Heart right ventricle (tissue), 16 donors: ENCODE measurements around the gene LBHD2. TPM values are rescaled to one million over a fixed set of nuclear protein-coding genes. Genes with fewer than 3 reads are reported as not detected.

Experiments
- ATAC-seq, 8 donors: fragments of 200-7000 bp; cut with Tn5 transposase; one replicate each; pipeline ENCODE4 v1.9.1; 2020; ENCODE audit warnings: mild to moderate bottlenecking in 8 of 8, moderate library complexity in 8 of 8, moderate number of reproducible peaks in 1 of 8
- DNase-seq, 2 donors: peaks; one replicate each; pipeline ENCODE4 v3.0.0-alpha.2; 2020
- H3K27ac ChIP-seq, 10 donors: fragments of 200-600 bp; sonication (generic) in 2 of 10; one replicate each; pipeline versions ENCODE4 v1.5.0 to v1.8.0; 2020 to 2022; ENCODE audit warnings: mild to moderate bottlenecking in 3 of 10
- H3K27me3 ChIP-seq, 7 donors: fragments of 200-600 bp; one replicate each; pipeline ENCODE4 v1.8.0; 2021 to 2022; ENCODE audit warnings: mild to moderate bottlenecking in 2 of 7
- H3K36me3 ChIP-seq, 9 donors: fragments of 200-600 bp; sonication (generic) in 1 of 9; one replicate each; pipeline versions ENCODE4 v1.5.0 to v1.8.0; 2020 to 2022; ENCODE audit warnings: mild to moderate bottlenecking in 2 of 9
- H3K4me1 ChIP-seq, 9 donors: fragments of 200-600 bp; sonication (generic) in 1 of 9; one replicate each; pipeline versions ENCODE4 v1.5.0 to v1.8.0; 2020 to 2022; ENCODE audit warnings: mild to moderate bottlenecking in 4 of 9
- H3K4me3 ChIP-seq, 10 donors: fragments of 200-600 bp; sonication (generic) in 2 of 10; one replicate each; pipeline versions ENCODE4 v1.5.0 to v1.8.0; 2020 to 2022; ENCODE audit warnings: mild to moderate bottlenecking in 7 of 10, moderate library complexity in 2 of 10
- H3K9me3 ChIP-seq, 11 donors: fragments of 200-600 bp in 10 of 11; sonication (generic) in 2 of 11; one replicate each; pipeline versions ENCODE4 v1.5.0 to v1.8.0; 2013 to 2022; ENCODE audit warnings: mild to moderate bottlenecking in 2 of 11, control low read depth in 1 of 11, moderate library complexity in 1 of 11
- WGBS, 2 donors: extraction: QIAGEN DNeasy Blood & Tissue Kit; methylation state at CpG; one replicate each; pipeline ENCODE4 v1.1.7; 2013; ENCODE audit warnings: inconsistent platforms in 1 of 2; 5-methylcytosine and 5-hydroxymethylcytosine counted together
- intact Hi-C, 10 donors: fragments of 100-400 bp; cut with DNase I; formaldehyde crosslinking; loops; one replicate each; pipeline versions ENCODE4 v1.11.1 to v1.14.2; 2022
- polyA plus RNA-seq, 2 donors: library from polyadenylated mRNA; stranded (reverse); fragments of 200-250 nt; gene quantifications; one replicate each; pipeline ENCODE4 v1.2.3, GENCODE V29; 2013
- total RNA-seq, 10 donors: library from RNA; stranded (reverse); fragmentation: NEBNext Ultra II Directional in 3 of 10; extraction: Animal tissue kit (Norgen Biotek cat#: 25700) in 3 of 10; gene quantifications; one replicate each; pipeline versions ENCODE4 v1.2.1 to v1.2.4, GENCODE V29; 2021 to 2023
- TF ChIP-seq, protein P1 (sequence below), 9 donors: fragments of 200-600 bp; sonication (generic) in 2 of 9; IDR thresholded peaks; one replicate each; pipeline versions ENCODE4 v1.5.0 to v1.8.0; 2021 to 2022; ENCODE audit warnings: antibody characterized with exemption in 9 of 9, mild to moderate bottlenecking in 5 of 9, moderate library complexity in 1 of 9
- donor health status: Arrhythmogenic right ventricular cardiomyopathy.
- donor health status: ischemic (EF 13 %, LVEDD 7.1; RV severe dilation, severe dysfunction).
- donor health status: healthy with polysubstance abuse.
- donor health status: DM: no; HTN: yes; CAD: no.
- donor health status: DM: no; HTN: no; CAD: no.
- donor health status: ischemic (EF 25% LVEDD 6.9; RV normal size, moderate dysfunction).
- donor health status: ischemic (EF 25% LVEDD 5.7; RV mildly dilated, moderate dysfunction).
- donor health status: healthy.
- donor health status: DM: yes; HTN: yes; CAD: no.
- donor health status: Ischemic cardiomyopathy.
- donor health status: ischemic (EF 35%, LVEDD 5.7; RV mildly dilated, moderate dysfunction).
- donor health status: nonischemic (EF 11% LVEDD 7.7; RV severe dilation, severe dysfunction).
- donor health status: DM: yes; HTN: yes; CAD: no.
- donor health status: PGD.
- donor health status: ischemic (EF 29% LVEDD 5.4; RV normal size, mild dysfunction).
- donor health status: nonischemic (EF 23%, LVEDD 6.1; RV moderate dilation, normal function).

LBHD2 gene
- total and polyA plus RNA-seq, 12 donors, result 0.19 TPM; not detected in 11

DNA sequence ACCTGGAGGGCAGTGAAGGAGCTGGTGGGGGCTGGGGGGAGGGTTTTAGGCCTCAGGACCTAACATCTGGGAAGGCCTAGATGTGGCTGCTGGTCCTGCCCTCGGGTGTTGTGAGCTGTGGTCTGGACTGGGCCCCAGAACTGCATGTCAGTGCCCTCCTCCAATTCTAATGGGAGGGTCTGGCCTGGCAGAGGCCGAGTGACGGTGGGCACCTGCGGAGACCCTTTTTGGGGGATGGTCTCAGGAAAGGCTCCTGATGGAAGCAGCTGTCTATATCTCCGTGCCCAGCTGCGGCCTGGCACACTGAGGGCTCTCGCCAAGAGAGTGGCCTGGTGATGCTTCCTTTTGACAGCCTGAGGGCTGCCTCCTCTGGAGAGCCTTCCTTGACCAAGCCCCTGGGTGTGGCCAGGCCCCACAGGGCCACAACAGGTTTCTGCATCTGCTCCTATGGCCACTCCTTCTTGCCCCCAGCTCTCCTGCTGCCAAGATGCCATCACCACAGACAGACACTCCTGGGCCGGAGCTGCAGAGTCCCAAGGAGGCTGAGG, 15.8 kb downstream of the LBHD2 start:
- Histone ChIP-seq H3K4me1 (peaks cover 12 to 33% (median 26%) of the 10 kb centered on the region in 9 donors), H3K27me3 (peaks cover 32 to 72% (median 59%) of the 10 kb centered on the region in 7 donors), H3K9me3 (peaks cover 0 to 5% (median 0%) of the 10 kb centered on the region in 11 donors), H3K27ac (no peak overlapping the region), H3K4me3 (no peak overlapping the region), H3K36me3 (no peaks in the 10 kb centered on the region)
- TF ChIP-seq, protein P1, sequence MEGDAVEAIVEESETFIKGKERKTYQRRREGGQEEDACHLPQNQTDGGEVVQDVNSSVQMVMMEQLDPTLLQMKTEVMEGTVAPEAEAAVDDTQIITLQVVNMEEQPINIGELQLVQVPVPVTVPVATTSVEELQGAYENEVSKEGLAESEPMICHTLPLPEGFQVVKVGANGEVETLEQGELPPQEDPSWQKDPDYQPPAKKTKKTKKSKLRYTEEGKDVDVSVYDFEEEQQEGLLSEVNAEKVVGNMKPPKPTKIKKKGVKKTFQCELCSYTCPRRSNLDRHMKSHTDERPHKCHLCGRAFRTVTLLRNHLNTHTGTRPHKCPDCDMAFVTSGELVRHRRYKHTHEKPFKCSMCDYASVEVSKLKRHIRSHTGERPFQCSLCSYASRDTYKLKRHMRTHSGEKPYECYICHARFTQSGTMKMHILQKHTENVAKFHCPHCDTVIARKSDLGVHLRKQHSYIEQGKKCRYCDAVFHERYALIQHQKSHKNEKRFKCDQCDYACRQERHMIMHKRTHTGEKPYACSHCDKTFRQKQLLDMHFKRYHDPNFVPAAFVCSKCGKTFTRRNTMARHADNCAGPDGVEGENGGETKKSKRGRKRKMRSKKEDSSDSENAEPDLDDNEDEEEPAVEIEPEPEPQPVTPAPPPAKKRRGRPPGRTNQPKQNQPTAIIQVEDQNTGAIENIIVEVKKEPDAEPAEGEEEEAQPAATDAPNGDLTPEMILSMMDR (IDR thresholded peaks at IDR 0.05), result no peak
- intact Hi-C loops, result loop anchor here in 4 of 10 donors (5.0 to 10.0 kb wide), 5 partner anchors 77 to 405 kb away; no protein-coding TSS in a partner anchor
- 89 to 91% methylated on average over 8 of the region's 8 CpGs for WGBS, 2 donors
- no peak for DNase-seq
- no peak for ATAC-seq

DNA sequence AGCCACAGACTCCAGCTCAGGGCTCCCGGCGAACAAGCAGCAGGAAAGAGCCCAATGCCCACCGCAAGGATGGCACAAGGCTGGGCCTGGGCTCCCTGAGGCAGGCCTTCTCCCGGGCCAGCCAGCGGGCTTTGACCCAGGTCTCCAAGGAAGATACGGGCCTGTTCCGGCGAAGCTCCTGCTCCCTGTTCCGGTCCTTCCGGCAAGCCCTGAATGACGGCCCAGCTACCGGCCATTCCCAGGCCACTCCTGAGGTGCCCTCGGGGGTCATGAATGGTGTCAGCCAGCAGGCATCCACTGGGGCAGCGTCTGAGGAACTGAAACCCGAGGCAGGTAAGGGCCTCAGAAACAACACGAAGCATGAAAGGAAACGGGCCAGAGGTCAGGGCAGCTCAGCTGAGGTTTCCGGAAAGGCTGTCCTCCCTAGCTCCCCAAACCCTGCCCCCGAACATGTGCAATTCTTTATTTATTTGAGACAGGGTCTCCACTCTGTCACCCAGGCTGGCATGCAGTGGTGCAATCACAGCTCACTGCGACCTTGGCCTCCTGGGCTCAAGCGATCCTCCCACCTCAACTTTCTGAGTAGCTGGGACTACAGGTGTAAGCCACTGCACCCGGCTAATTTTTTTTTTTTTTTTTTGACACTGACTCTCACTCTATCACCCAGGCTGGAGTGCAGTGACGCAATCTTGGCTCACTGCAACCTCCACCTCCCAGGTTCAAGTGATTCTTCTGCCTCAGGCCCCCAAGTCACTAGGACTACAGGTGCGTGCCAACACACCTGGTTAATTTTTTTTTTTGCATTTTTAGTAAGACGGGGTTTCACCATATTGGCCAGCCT, 16.5 kb downstream of the LBHD2 start:
- DNase-seq (no peak), ATAC-seq (no peak)
- TF ChIP-seq, protein P1 (IDR thresholded peaks at IDR 0.05), result no peak
- peaks cover 12 to 38% (median 28%) of the 10 kb centered on the region in 9 donors for H3K4me1 ChIP-seq
- H3K27me3 ChIP-seq, result peaks cover 34 to 74% (median 61%) of the 10 kb centered on the region in 7 donors
- no peak overlapping the region for H3K27ac ChIP-seq
- no peaks in the 10 kb centered on the region for H3K36me3 ChIP-seq
- peaks cover 0 to 4% (median 0%) of the 10 kb centered on the region in 11 donors for H3K9me3 ChIP-seq
- H3K4me3 ChIP-seq, result no peak overlapping the region
- 89 to 92% methylated on average over 25 of the region's 25 CpGs for WGBS, 2 donors
- intact Hi-C loops, result loop anchor here in 3 of 10 donors (5.0 to 10.0 kb wide), 3 partner anchors 77 to 192 kb away; no protein-coding TSS in a partner anchor

DNA sequence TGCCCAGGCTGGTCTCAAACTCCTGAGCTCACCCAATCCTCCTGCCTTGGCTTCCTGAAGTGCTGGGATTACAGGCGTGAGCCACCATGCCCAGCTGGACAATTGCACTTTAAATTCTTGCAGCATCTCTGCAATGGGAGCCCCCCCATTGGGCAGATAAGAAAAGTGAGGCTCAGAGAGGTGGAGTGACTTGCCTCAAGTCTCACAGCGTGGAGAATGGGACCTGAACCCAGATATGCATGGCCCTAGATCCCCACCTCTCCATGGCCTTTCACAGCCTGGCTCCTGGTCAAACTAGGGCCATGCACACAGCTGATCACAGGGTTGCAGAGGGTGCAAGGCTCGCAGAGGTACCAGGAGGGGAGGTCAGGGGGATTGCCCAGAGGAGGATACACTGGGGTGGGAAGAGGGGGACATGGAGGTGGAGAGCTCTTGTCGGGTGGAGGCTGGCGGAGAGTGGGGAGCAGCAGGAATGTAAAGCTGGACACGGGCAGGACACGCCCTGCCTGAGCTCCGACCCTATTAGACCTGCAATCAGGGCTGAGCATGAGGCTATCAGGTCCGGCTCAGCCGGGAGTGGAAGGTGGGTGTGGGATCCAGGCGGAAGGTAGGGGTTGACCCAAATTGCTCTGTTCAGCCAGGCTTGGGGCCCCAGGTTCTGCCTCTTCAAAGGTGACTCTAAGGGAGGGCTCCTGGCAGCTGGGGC, 17.4 kb downstream of the LBHD2 start:
- 94% methylated on average over 11 of the region's 11 CpGs for WGBS, 2 donors

More for the DNA sequence above, 17.4 kb downstream of the LBHD2 start:
- intact Hi-C loops, result loop anchor here in 3 of 10 donors (5.0 to 10.0 kb wide), 3 partner anchors 76 to 191 kb away; no protein-coding TSS in a partner anchor
- Histone ChIP-seq H3K27me3 (peaks cover 34 to 74% (median 61%) of the 10 kb centered on the region in 7 donors), H3K9me3 (no peaks in the 10 kb centered on the region), H3K4me1 (peaks cover 12 to 38% (median 28%) of the 10 kb centered on the region in 9 donors), H3K36me3 (no peaks in the 10 kb centered on the region), H3K27ac (no peak overlapping the region), H3K4me3 (no peak overlapping the region)
- DNase-seq (no peak), ATAC-seq (no peak)
- TF ChIP-seq, protein P1 (IDR thresholded peaks at IDR 0.05), result no peak
